Left lung (tissue), 14 donors: ENCODE results near the gene HECTD4. TPM values are rescaled to one million over a fixed set of nuclear protein-coding genes. Genes with fewer than 3 reads are reported as not detected.

ENCODE experiments used
- ATAC-seq: fragments of 200-7000 bp; cut with Tn5 transposase; one replicate; pipeline ENCODE4 v1.9.1; 2020; ENCODE audit warnings: moderate library complexity
- DNase-seq, 4 donors: peaks; one replicate each; pipeline ENCODE4 v3.0.0-alpha.2; 2013 to 2020
- H3K27ac ChIP-seq, 2 donors: fragments of 200-600 bp; sonication (generic) in 1 of 2; one replicate each; pipeline versions ENCODE4 v1.5.0 to v1.8.0; 2020 to 2021
- H3K27me3 ChIP-seq, 2 donors: fragments of 200-600 bp; sonication (generic) in 1 of 2; one replicate each; pipeline versions ENCODE4 v1.5.0 to v1.8.0; 2020 to 2021
- H3K36me3 ChIP-seq, 2 donors: fragments of 200-600 bp; sonication (generic) in 1 of 2; one replicate each; pipeline versions ENCODE4 v1.5.0 to v1.8.0; 2020 to 2021
- H3K4me1 ChIP-seq, 2 donors: fragments of 200-600 bp; one replicate each; pipeline ENCODE4 v1.8.0; 2021
- H3K4me3 ChIP-seq, 2 donors: fragments of 200-600 bp; sonication (generic) in 1 of 2; one replicate each; pipeline versions ENCODE4 v1.5.0 to v1.8.0; 2020 to 2021; ENCODE audit warnings: mild to moderate bottlenecking in 1 of 2
- H3K9me3 ChIP-seq, 2 donors: fragments of 200-600 bp; sonication (generic) in 1 of 2; one replicate each; pipeline versions ENCODE4 v1.5.0 to v1.8.0; 2020 to 2021
- CTCF ChIP-seq, 2 donors: fragments of 200-600 bp; sonication (generic) in 1 of 2; IDR thresholded peaks; one replicate each; pipeline versions ENCODE4 v1.5.0 to v1.8.0; 2021; ENCODE audit warnings: antibody characterized with exemption in 2 of 2
- intact Hi-C, 2 donors: fragments of 100-400 bp; cut with DNase I; formaldehyde crosslinking; loops; one replicate each; pipeline versions ENCODE4 v1.11.2 to v1.14.2; 2022
- long read RNA-seq, 12 donors: library from polyadenylated mRNA in 2 of 12; unstranded in 2 of 12; transcript quantifications; one replicate each; pipeline ENCODE4 v2.0.0 and lab custom pipeline, GENCODE V29; 2019 to 2026
- polyA plus RNA-seq, 6 donors: library from polyadenylated mRNA; unstranded; fragments of 120-200 nt; gene quantifications; one replicate each; pipeline ENCODE4 v1.2.1, GENCODE V29; 2013; ENCODE audit not compliant: insufficient read length in 6 of 6
- total RNA-seq, 2 donors: library from RNA; stranded (reverse); fragmentation: NEBNext Ultra II Directional; extraction: Animal tissue kit (Norgen Biotek cat#: 25700); gene quantifications; one replicate each; pipeline ENCODE4 v1.2.1, GENCODE V29; 2021
- donor health status: DM: no; HTN: yes; CAD: no.
- donor health status: DM: no; HTN: no; CAD: no.

Gene HECTD4
- total RNA-seq, result 10 to 100 TPM; 41.3 to 51.4 TPM
- 10 to 100 TPM; 61.2 to 78.6 (median 66.6) TPM for polyA plus RNA-seq
- long read RNA-seq, donor 1, partial matches to known transcripts, result 5 of 5 reads
- long read RNA-seq, donor 1, other reads (novel, unspliced or antisense), result 0 of 5 reads
- long read RNA-seq, donor 2, result 0 reads
- long read RNA-seq, donor 3, result 0 reads
- long read RNA-seq, donor 4, result 0 reads
- long read RNA-seq, donor 5, result 0 reads
- long read RNA-seq, donor 6, result 0 reads
- long read RNA-seq, donor 7, result 0 reads
- long read RNA-seq, donor 8, partial matches to known transcripts, result 5 of 5 reads
- long read RNA-seq, donor 8, other reads (novel, unspliced or antisense), result 0 of 5 reads
- long read RNA-seq, donor 9, result 0 reads
- long read RNA-seq, donor 10, partial matches to known transcripts, result 0 of 1 reads
- long read RNA-seq, donor 10, other reads (novel, unspliced or antisense), result 1 of 1 reads
- long read RNA-seq, donor 11, partial matches to known transcripts, result 5 of 5 reads
- long read RNA-seq, donor 11, other reads (novel, unspliced or antisense), result 0 of 5 reads
- long read RNA-seq, donor 12, result 0 reads

DNA sequence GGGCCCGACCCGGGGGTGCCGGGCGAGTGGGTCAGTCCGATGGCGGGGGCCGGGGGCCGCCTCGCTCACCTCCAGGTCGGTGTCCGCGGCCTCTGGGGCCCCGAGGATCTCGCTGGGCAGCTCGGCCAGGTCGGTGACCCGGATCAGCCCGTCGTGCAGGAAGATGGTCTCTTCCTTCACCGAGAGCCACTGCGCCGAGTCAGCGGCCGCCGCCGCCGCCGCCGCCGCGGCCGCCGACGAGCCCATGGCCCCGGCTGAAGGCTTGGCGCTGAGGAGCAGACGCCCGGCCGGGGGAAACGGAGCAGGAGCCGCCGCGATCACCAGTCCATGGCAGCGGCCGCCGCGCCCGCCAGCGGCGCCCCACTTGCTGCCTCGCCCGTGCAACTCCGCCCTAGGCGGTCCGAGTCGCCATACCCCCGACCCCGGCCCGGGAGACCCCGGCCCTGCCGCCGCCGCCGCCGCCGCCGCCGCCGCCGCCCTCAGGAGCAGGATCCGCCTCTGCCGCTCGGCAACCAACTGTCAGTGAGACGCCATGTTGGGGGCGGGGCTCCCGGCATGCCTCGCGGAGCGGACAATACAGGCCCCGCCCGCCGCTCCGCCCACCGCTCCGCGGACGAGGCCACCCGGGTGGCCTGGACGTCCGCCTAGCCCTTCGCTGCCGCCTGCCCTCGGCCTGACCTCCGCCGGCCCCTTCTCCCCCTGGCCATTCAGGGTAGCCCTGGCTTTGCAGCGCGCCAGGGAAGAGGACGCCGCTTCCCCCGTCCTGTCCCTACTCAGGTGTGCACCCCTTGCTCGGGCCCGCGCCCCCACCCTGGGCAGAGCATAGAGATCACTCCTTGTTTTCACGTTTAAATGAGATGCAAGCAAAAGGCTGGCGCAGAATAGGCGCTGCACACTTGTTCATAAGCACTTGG lies at the start of gene HECTD4:
HECTD4 (minus strand) TSS at position 549 of the 914 bp plus-strand sequence; CDS start at position 246, 303 bp downstream.
- H3K4me1 ChIP-seq, result peaks cover 10 to 37% of the 10 kb centered on the region in 2 donors
- peak within 1 kb of the TSS; percentile 82 to 83 for H3K27ac ChIP-seq
- H3K27me3 ChIP-seq, result no peaks in the 10 kb centered on the region
- TF ChIP-seq CTCF (IDR thresholded peaks at IDR 0.05), result no peak
- ATAC-seq (peak; percentile 99), DNase-seq (peak; percentile 88 to 100 (median 95))
- no peaks in the 10 kb centered on the region for H3K36me3 ChIP-seq
- H3K9me3 ChIP-seq, result no peaks in the 10 kb centered on the region
- peak within 1 kb of the TSS; percentile 83 to 87 for H3K4me3 ChIP-seq
- intact Hi-C loops, result loop anchor here in 1 of 2 donors (10.0 kb wide), 1 partner anchor 187 kb away; no protein-coding TSS in a partner anchor

- no peak for DNase-seq
- Histone ChIP-seq H3K4me3 (no peak overlapping the region), H3K9me3 (no peaks in the 10 kb centered on the region), H3K27ac (no peak overlapping the region), H3K36me3 (no peaks in the 10 kb centered on the region), H3K27me3 (no peaks in the 10 kb centered on the region), H3K4me1 (no peaks in the 10 kb centered on the region)
- no peak for ATAC-seq
- no peak for TF ChIP-seq CTCF (IDR thresholded peaks at IDR 0.05)
- intact Hi-C loops, result no loop called here
Observed at GRCh38 chr12:112431965-112432364, 49.7 kb upstream of the HECTD4 start.

DNA sequence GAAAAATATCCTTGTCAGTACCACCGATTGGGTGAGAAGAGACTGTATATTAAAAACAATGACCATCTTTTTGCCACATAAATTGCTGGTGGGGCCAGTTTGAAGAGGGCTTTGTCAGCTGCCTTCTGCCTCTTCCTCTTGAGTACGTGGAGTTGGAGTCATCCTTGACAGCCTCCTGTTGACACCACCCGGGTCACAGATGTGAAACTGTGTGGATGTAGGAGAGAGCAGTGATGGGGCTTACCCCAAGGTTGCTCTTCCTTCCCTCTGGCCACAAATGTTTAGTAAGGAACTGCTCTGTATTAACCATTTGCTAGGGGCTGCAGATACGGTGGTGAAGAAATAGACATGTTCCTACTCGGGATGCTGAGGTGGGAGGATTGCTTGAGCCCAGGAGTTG lies 48.7 kb upstream of the HECTD4 start:
- DNase-seq, result no peak
- H3K27me3 ChIP-seq, result no peaks in the 10 kb centered on the region
- no peaks in the 10 kb centered on the region for H3K36me3 ChIP-seq
- H3K9me3 ChIP-seq, result no peaks in the 10 kb centered on the region
- H3K4me3 ChIP-seq, result no peak overlapping the region
- TF ChIP-seq CTCF (IDR thresholded peaks at IDR 0.05), result no peak
- ATAC-seq, result no peak
- intact Hi-C loops, result no loop called here
- no peak overlapping the region for H3K27ac ChIP-seq
- no peaks in the 10 kb centered on the region for H3K4me1 ChIP-seq

- intact Hi-C loops, result no loop called here
- Histone ChIP-seq H3K27me3 (no peaks in the 10 kb centered on the region), H3K4me1 (peaks cover 0 to 13% of the 10 kb centered on the region in 2 donors), H3K36me3 (no peaks in the 10 kb centered on the region), H3K4me3 (no peak overlapping the region), H3K9me3 (no peaks in the 10 kb centered on the region), H3K27ac (no peak overlapping the region)
- DNase-seq (no peak), ATAC-seq (no peak)
- TF ChIP-seq CTCF (IDR thresholded peaks at IDR 0.05), result no peak
Observed at GRCh38 chr12:112427760-112428159, 45.5 kb upstream of the HECTD4 start.
